Measurements from ENCODE around the gene TET1.
"Not testable (repeated sequence)": the region's sequence is repeated elsewhere in the genome, so short reads cannot be mapped to it uniquely, and the experiment has no call there.

The TET1 gene

GRCh38 chr10:68564712-68565111 is 4.6 kb downstream of the TET1 start:
- no peak for DNase-seq

GRCh38 chr10:68565658-68566057 is 5.5 kb downstream of the TET1 start:
- DNase-seq: no peak

- DNase-seq: no peak
Observed at GRCh38 chr10:68566351-68566750, 6.2 kb downstream of the TET1 start.

GRCh38 chr10:68566955-68567354 is 6.8 kb downstream of the TET1 start:
- no peak for DNase-seq

GRCh38 chr10:68572151-68572550 is 12.0 kb downstream of the TET1 start:
- no peak for DNase-seq

GRCh38 chr10:68574051-68574450 is 13.9 kb downstream of the TET1 start:
- no peak for DNase-seq

GRCh38 chr10:68576118-68576517 is 16.0 kb downstream of the TET1 start:
- no peak for DNase-seq

- DNase-seq: no peak
Observed at GRCh38 chr10:68578974-68579373, 18.8 kb downstream of the TET1 start.

GRCh38 chr10:68584187-68584586 is 24.1 kb downstream of the TET1 start:
- DNase-seq: not testable (repeated sequence)

GRCh38 chr10:68586606-68587305 is 26.6 kb downstream of the TET1 start:
- DNase-seq: no peak

GRCh38 chr10:68594405-68594804 is 34.3 kb downstream of the TET1 start:
- no peak for DNase-seq

- no peak for DNase-seq
Observed at GRCh38 chr10:68595513-68595912, 35.4 kb downstream of the TET1 start.

- no peak for DNase-seq
Observed at GRCh38 chr10:68597407-68597806, 37.3 kb downstream of the TET1 start.

GRCh38 chr10:68598978-68599770 is 39.0 kb downstream of the TET1 start:
- no peak for DNase-seq

- DNase-seq: no peak
Observed at GRCh38 chr10:68599771-68600040, 39.6 kb downstream of the TET1 start.

- DNase-seq: peak; percentile 11
Observed at GRCh38 chr10:68600041-68600778, 40.1 kb downstream of the TET1 start.

- DNase-seq: no peak
Observed at GRCh38 chr10:68601501-68602265, 41.5 kb downstream of the TET1 start.

- DNase-seq: no peak
Observed at GRCh38 chr10:68602434-68602833, 42.3 kb downstream of the TET1 start.

- no peak for DNase-seq
Observed at GRCh38 chr10:68603766-68604165, 43.6 kb downstream of the TET1 start.

GRCh38 chr10:68604441-68604840 is 44.3 kb downstream of the TET1 start:
- no peak for DNase-seq

GRCh38 chr10:68606918-68607317 is 46.8 kb downstream of the TET1 start:
- no peak for DNase-seq

- not testable (repeated sequence) for DNase-seq
Observed at GRCh38 chr10:68610023-68610422, 49.9 kb downstream of the TET1 start.

- no peak for DNase-seq
Observed at GRCh38 chr10:68611227-68611626, 51.1 kb downstream of the TET1 start.
